NT2/D1 (cell line): ENCODE data around the gene KCNN1.

ENCODE experiments used
- YY1 ChIP-seq: IDR thresholded peaks from 2 replicates; pipeline ENCODE4 v1.6.1; 2011; ENCODE audit not compliant: insufficient read length, insufficient read depth
- ZNF274 ChIP-seq: IDR thresholded peaks from 2 replicates; pipeline ENCODE4 v1.6.1; 2011; ENCODE audit warnings: mild to moderate bottlenecking, low read depth, low read length

- TF ChIP-seq YY1 (no peak), ZNF274 (no peak)
Observed at GRCh38 chr19:17996826-17997316, 30.0 kb downstream of the KCNN1 start.
